Medulla oblongata (tissue), 1 donor: Measurements from ENCODE around the gene SERPINA1.

Source experiments
- DNase-seq: peaks from one replicate; pipeline ENCODE4 v3.0.0-alpha.2; 2015; ENCODE audit errors: extremely low spot score

SERPINA1 gene

DNA sequence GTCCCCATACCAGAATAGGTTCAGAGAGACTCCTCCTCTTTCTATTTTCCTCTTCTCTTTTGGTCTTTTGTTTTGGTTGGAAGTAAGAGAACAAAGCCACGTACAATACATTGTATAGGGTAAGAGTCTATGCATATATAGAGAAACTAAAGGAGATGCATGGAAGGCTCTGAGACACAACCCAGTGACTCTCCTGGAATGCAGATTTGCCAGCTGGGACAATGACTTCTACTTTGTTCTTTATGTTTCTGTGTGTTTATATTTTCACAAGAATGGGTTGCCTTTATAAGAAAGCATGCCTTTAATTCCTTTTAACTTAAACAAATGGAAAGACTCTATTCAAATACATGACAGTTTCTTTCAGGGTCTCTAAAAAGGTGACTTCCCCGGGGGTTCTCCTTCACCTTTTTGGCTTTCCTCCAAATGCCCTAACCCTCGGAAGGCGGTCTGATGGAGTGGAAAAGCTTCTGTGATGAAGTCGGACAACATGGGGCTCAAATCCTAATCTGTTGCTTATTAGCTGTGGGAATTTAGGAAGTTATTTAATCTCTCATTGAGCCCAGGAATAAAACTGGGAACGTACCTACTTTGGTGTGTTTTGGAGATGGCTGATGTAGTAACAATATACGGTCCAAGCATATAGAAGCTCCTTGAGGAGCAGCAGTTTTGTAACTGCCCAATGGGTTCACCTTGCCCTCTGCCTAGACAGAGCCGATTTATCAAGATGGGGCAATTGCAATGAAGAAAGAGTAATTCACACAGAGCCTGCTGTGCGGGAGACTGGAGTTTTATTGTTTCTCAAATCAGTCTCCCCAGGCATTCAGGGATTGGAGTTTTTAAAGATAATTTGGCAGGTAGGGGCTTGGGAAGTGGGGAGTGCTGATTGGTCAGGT is 9.1 kb upstream of the SERPINA1 start:
- no peak for DNase-seq

DNA sequence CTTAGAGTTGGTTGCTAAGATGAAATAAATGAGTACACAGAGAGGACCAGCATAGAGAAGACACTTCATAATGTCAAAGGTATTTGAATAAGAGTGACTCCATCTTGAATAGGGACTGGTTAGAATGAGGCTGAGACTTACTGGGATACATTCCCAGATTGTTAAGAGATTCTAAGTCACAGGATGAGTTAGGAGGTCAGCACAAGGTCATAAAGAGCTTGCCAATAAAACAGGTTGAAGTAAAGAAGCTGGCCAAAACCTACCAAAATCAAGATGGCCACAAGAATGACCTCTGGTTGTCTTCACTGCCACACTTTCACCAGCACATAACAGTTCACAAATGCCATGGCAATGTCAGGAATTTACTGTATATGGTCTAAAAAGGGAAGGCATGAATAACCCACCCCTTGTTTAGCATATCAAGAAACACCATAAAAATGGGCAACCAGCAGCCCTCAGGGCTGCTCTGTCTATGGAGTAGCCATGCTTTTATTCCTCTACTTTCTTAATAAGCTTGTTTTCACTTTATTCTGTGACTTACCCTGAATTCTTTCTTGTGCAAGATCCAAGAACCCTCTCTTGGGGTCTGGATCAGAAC is 8.3 kb upstream of the SERPINA1 start:
- no peak for DNase-seq

DNA sequence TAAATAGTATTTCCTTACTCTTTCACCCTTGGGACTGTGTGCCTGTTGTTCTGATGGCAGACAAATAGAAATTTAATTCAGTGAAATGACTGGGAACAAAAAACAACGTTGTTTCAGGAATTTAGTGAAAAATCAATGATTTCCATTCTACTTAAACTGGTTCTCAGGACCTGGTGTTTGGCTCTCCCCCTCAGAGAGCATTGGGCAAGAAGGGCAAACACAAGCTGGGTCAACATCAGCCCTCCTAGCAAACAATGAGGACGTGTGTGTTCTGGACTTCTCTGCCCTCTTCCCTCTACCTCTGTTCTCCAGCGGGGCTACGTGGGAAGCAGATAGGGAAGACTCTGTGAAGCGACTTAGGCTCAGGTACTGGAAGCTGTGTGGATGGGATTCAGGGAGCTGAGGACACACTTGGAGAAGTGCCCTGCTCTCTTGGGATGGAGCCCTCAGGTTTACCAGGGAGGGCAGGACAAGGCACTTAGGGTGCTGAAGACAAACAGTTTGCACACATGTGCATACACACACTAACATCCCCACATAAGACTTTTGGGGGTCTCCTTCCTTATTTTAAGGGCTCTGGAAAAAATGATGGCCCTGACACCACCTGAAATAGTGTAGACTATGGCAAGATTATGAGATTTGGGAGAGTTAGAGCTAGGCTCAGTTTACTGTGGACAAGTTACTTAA is 7.6 kb upstream of the SERPINA1 start:
- DNase-seq: no peak

DNA sequence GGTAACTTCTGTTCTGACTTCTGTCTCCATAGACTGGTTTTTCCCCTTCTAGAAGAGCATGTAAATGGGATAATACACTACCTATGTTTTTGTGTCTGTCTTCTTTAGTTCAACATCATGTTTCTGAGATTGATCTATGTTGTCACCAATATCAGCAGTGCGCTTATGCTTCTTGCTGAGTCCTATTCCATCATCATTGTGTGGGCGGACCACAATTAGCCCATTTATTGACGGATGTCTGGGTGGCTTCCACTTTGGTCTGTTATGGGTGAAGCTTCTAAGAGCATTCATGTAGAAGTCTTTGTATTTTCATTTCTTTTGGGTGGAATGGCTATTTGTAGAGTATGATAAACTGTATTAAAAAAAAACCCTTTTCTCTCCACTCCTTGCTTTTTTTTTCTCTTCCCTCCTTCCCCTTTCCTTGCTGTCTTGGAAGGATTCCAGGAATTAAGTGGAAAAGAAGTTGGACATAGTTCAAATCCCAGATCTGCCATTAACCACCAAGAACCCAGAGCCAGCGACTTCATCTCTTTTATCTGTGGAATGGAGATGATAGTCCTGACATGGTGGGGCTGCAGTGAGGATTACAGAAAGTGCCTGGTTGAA is 7.0 kb upstream of the SERPINA1 start:
- DNase-seq: no peak

DNA sequence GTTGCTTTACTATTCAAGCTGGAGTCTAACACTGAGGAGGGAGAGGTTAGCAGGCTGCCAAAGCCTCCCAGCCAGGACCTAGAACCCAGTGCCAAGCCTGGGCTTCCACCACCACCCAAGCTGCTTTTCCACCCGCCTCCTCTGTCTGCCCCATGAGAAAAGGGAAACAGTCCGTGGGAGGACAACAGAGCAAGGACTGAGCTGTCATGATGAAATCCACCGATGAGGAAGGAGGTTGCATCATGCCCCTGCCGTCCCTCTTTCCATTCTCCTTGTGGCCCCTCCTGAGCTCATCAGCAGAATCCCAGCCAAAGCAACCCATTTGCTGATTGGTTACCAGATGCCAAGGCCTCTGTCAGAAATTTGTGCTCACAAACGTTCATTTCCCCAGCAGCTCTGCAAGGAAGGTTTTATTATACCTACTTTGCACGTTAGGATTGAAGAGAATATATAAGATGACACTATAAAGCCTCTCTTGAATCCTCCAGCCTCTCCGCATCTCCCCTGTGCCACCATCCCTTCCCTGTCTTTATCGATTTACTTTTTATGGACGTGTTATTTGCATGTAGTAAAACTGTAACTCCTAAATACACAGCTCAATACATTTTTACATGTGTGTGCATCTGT is 6.3 kb upstream of the SERPINA1 start:
- peak; percentile 65 for DNase-seq

DNA sequence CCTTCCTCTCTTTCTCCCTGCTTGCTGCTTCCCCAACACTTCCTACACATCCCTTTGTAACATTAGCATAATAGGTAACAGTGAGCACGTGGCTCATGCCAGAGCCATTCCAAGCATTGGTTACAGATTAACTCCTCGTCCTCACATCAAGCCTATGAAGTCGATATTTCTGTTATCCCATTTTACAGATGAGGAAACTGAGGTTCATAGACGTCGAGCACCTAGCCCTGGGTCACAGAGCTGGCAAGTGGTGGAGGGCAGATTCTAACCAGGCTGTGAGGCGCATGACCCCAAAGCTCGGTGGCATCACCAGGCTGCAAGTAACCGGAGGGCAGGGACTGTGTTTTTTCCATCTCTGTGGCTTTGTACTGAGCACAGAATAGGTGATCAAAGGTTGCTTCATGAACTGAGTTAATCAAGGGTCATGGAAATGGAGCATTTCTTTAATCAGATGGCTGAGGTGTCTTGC is 5.7 kb upstream of the SERPINA1 start:
- no peak for DNase-seq

DNA sequence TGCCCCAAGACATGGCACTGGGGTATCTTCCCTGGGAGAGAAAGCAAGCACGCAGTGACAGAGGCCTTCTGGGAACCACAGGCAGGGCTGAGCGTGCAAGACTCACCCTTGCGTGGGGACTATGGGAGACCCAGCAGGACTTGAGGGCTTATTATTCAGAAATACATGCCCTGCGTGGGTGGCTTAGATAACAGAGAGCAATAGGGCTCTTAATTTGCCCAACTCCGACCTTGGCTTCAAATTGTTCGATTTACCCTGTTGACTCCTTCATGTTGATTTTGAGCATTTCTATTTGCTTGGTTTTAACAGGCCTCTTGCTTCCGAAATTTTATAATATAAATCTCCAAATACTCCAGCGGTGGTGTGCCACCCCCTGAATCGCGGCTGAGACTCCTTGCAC is 5.1 kb upstream of the SERPINA1 start:
- DNase-seq: no peak

DNA sequence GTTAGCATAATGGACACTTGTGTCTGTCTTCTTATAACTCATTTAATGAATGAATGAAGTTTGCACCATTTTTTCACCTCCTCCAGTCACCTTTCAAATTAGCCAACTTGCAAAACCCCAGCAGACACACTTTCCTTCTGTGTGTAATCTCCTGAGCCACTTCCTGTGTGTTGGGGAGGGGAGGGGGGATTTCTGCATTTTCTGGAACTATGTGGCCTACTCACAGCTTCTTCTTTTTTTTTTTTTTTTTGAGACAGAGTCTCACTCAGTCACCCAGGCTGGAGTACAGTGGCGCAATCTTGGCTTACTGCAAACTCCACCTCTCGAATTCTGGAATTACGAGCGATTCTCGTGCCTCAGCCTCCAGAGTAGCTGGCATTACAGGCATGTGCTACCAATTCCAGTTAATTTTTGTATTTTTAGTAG is 4.1 kb upstream of the SERPINA1 start:
- DNase-seq: peak; percentile 75

DNA sequence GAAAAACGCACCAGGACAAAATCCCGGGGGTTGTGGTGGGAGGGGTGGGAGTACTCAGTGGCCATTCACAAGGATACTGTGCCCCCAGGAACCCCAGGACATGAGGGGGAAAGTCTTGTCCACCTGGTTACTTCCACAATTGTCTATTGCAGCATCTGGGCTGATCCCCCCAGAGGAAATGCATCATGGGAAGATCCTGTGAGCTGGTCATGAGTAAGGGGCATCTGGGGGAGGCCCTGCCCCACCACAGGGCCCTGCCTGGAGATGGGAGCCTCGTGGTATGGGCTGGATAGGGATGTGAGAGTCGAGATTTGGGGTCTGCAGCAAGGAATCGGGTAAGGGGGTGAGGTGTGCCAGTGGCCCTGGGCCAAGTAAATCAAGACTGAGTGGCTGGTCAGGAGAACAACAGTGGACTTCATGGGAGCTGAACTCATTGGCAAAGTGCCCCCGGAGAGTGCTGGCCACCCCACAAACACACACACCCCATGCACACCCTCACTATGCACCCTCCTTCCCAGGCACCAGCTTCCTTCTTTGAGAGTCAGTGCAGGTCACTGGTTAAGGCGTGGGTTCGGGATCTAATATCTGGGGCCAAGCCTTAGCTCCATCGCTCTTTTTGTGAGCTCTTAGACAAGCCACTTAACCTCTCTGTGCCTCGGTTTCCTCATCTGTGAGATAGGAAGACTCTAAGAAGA is 3.0 kb upstream of the SERPINA1 start:
- no peak for DNase-seq

DNA sequence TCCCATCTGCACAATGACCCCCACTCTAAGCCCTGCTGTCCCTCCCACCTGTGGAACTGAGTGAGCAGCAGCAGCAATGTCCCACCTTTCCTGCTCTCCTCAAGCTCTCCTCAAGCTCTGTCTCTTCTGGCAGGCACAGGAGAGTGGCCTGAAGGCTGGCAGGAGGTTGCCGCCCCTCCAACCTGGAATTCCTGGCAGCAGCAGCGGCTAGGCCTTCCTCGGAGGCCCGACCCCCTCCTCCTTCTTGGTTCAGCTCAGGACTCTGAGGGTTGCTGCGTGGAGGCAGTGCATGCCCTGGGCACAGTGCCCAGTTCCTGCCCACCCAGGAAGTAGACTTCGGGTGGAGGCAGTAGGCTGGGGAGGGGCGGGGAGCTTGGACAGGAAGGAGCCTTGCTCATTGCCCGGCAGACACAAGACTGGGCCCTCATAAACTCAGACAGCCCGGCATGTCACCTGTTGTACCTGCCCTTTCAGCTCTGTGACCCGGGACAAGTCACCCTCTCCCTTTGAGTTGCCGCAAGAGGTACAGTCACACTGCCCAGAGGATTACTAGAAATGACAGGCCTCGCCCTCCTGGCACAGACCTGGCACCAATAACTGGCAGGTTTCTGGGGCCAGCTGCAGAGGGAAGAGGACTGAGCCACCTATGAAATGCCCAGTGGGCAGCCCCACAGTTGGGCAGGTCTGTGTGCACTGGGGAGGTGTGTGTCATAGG is 2.1 kb upstream of the SERPINA1 start:
- peak; percentile 69 for DNase-seq

DNA sequence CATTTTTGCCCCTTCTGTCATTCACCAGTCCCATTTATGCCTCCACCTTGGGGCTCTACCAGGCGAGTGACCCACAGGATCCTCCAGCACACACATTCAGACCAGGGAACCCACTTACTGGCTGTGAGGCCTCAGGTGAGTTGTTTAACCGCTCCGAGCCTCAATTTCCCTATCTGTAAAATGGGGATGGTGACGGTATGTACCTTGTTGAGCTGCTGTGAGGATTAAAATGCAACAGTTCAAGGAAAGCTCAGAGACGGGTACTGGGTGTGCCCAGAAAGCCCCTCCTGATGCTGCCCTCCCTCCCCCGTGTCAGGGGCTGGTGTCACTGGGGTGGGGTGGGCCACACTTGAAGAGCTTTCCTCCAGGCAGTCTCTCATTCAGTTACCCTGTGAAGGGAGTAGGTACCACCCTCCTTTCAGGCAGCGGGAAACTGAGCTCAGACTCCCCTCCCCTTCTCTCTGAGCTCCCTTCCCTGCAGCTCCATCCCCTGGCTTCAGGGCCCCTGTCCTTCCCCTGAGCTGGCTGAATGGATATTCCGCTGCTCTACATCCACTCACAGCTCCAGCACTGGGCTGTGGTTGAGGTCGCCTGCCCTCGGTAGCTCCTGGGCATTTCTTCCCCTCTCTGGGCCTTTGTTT is 1.4 kb upstream of the SERPINA1 start:
- DNase-seq: no peak

DNA sequence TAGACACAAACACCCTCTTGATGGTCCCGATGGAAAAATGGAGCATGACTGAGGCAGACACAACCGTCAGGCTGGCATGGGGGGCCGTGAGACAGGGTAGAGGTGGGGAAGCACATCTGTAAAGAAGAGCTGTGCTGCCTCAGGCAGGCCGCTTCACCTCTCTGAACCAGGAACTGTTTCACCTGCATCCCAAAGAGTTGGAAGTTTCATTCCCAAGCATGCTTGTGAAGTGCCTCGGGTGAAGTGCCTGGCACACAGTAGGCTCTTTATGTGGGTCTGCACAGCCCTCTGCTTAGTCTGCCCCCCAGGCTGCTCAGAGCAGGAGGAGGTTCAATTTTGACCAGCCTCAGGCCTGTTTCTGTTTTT is 685 bp upstream of the SERPINA1 start:
- DNase-seq: no peak

DNA sequence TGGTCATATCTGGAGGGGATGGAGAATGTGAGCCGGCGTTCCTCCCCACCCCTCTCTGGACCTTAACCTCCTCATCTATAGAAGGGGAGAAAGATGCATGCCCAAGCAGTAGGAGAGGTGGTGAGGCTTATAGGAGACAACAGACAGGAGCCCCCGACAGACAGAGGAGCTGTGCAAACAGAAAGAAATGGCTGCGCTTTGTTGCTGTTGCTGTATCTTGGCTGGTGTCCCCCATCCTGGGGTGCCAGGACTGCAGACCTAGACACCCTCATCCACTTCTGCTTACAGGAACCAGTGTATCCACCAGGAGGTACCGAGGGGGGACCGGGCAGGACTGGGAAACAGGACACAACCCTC is 397 bp downstream of the SERPINA1 start:
- no peak for DNase-seq

DNA sequence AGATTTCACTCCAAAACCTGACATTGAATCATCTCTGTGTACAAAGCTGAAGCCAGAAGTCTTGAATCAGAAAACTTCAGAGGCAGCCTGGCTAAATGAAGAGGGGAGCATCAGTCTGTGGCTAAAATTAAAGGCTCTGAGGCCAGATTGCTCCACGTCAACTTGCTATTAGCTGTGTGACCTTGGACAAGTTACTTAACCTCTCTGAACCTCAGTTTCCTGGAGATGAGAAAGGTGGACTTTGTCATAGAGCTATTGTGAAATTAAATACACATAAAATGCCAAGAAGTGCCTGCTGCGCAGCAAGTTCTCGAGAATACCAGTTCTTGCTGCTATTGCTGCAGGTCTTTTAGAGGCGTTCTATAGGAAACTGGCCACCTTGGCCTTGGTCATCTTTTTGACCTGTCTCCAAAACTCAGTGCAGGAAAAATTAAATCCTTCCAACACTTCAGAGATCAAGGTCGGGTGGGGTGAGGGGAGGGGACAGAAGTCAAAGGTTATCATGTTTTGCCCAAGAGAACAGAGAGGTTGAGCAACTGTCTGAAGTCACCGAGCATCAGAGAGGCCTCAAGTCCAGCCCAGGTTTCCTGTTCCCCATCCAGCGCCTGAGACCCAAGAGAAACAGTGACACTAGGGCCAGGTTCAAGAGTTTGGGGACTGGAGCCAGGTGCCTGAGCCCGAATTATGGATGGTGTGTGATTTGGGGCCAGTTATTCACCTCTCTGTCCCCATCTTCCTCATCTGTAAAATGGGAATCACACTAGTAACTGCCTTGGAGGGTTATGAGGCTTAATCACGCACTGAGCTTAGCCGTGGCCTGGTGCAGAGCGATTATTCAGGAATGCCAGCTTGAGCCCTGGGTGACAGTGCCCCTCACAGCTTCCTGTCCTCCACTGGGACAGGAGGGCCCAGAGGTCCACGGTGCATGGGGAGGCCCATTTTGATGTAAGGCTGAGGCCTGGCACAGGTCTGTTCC is 1.1 kb downstream of the SERPINA1 start:
- no peak for DNase-seq

DNA sequence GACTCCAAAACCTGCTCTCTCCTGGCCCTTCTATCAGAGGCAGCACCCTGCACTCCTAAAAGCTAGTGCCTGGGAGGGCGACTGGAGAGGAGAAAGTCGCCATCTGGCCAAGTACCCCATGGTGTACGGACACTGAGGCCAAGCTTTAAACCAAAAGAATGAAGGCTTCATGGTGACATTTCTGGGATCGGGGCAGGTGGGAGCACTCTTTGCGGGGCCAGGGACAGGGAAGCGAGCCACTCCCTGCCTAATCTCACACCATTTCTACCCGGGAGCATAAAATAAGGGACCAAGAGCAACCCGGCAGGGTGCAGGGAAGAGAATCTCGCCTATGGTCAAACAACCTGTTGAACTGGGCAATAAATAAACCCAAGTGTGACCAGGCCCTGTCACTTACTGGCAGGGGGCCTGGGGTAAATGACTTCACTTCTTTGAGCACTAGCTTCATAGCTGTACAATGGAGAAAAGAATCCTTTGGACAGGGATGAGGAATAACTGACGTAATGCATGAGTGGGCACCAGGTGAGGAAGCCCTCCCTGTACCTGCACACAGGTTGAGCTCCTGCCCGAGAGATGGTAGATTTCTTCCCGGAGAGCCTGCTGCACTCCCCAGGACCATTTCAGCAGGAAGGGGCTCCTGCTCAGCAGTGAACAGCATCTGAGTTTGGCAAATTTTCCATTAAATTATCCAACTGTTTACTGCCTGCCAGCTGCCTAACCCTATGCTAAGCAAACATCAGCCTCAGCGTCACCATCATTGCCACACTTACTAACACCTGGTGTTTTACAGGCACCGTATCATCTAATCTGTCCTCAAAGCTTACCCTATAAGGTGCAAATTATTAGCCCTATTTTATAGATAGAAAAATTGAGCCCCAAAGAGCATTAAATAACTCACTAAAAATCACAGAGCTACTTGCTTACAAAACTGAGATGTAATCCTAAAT is 2.0 kb downstream of the SERPINA1 start:
- no peak for DNase-seq

DNA sequence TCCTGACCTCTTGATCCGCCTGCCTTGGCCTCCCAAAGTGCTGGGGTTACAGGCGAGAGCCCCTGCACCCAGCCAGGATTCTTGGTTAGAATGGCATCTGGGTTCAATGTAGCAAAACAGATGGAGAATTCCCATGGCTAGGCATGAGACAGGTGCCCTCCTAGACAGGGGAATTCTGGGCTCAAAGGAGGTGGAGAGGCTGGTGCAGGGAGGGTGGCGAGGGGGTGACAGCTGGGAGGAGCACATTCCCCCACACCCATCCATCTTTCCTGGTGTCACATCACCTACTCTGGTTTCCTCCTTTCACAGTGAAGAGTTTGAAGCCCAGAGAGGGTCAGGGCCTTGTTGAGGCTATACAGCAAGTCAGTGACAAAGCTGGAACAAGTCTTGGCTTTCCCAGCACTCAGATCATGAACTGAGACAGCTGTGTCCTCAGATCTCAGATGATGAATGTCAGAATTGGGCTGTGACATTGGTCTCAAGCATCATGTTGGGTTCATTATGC is 2.8 kb downstream of the SERPINA1 start:
- no peak for DNase-seq

DNA sequence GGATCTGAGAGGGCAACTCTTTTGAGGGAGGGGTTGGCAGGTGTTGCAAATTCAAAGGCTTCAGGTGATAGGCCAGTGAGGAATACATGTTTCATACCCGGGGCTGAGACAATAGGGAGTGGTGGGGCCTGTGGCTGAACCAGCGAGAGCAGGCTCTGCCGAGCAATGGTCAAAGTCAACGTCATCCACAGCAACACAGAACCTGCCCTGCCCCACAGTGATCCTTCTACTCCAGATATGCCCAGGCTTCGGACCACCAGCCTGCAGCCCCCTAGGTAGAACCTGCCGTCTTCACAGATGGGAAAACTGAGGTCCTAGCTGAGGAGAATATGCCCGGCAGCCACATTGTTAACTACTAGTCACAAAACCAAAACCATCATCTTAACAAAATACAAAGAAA is 4.1 kb downstream of the SERPINA1 start:
- DNase-seq: no peak

DNA sequence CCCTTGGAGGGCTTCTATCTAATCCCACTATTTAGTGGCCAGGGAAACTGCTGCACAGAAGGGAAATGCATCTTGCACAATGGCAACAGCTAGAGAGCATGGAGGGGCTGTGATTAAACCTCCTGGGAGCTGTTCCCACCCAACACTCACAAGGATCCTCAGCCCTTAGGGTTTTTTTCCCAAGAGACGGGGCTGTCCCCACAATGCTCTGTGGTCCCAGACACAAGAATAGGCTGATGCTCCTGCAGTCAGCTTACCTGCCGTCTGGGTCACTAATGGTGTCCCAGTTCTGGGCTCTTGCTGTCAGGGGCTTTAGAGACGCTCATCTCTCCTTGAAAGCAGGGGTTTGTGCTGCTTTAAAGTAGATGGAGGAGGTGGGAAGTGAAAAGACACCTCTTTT is 4.6 kb downstream of the SERPINA1 start:
- DNase-seq: no peak
